ENCODE measurements around the gene MPIG6B.

The MPIG6B gene

GRCh38 chr6:31717499-31718222 lies 5.5 kb upstream of the MPIG6B start:
- FAIRE-seq = no peak
- DNase-seq (ENCODE audit: insufficient read length, low spot score) = no peak
- TF ChIP-seq TAF1 (IDR thresholded peaks at IDR 0.05; ENCODE audit: low read depth, low read length) (no peak), POLR2AphosphoS5 (IDR thresholded peaks at IDR 0.05; ENCODE audit: low read depth, low read length) (no peak), SPI1 (IDR thresholded peaks at IDR 0.05; ENCODE audit: low read depth, low read length) (no peak), POLR2A (IDR thresholded peaks at IDR 0.05; ENCODE audit: low read depth, low read length) (no peak), POU2F2 (IDR thresholded peaks at IDR 0.05; ENCODE audit: low read depth, low read length) (no peak), PAX5 (IDR thresholded peaks at IDR 0.05; ENCODE audit: insufficient read depth, low read length, severe bottlenecking) (no peak)

- FAIRE-seq = no peak
- no peak for TF ChIP-seq PAX5 (IDR thresholded peaks at IDR 0.05; ENCODE audit: insufficient read depth, low read length, severe bottlenecking)
- no peak for TF ChIP-seq POLR2AphosphoS5 (IDR thresholded peaks at IDR 0.05; ENCODE audit: low read depth, low read length)
- TF ChIP-seq SPI1 (IDR thresholded peaks at IDR 0.05; ENCODE audit: low read depth, low read length) = no peak
- no peak for TF ChIP-seq POLR2A (IDR thresholded peaks at IDR 0.05; ENCODE audit: low read depth, low read length)
- no peak for TF ChIP-seq TAF1 (IDR thresholded peaks at IDR 0.05; ENCODE audit: low read depth, low read length)
- TF ChIP-seq POU2F2 (IDR thresholded peaks at IDR 0.05; ENCODE audit: low read depth, low read length) = no peak
- DNase-seq (ENCODE audit: insufficient read length, low spot score) = no peak
Observed at GRCh38 chr6:31718265-31718664, 4.9 kb upstream of the MPIG6B start.

DNA sequence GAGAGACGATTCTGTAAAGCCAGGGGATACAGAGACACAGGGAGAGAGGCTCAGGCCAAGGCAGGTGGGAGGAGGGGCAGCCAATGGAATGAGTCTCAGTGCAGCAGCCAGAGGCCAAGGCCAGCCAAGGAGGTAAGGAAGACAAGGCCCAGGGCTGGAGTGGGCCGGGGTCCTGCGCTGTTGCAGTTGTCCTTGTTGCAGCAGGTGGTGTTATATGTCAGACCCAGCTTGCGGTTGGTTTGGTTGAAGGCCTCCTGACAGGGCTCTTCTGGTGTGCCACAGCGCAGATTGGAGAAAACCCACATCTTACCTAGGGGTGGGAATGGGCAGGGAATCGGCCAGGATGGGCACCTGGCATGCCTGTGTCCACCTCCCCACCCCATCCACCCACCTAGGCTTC lies 4.2 kb upstream of the MPIG6B start:
- FAIRE-seq (no peak), DNase-seq (ENCODE audit: insufficient read length, low spot score) (no peak)
- TF ChIP-seq POU2F2 (IDR thresholded peaks at IDR 0.05; ENCODE audit: low read depth, low read length) (no peak), POLR2AphosphoS5 (IDR thresholded peaks at IDR 0.05; ENCODE audit: low read depth, low read length) (no peak), PAX5 (IDR thresholded peaks at IDR 0.05; ENCODE audit: insufficient read depth, low read length, severe bottlenecking) (no peak), SPI1 (IDR thresholded peaks at IDR 0.05; ENCODE audit: low read depth, low read length) (no peak), TAF1 (IDR thresholded peaks at IDR 0.05; ENCODE audit: low read depth, low read length) (no peak), POLR2A (IDR thresholded peaks at IDR 0.05; ENCODE audit: low read depth, low read length) (no peak)

DNA sequence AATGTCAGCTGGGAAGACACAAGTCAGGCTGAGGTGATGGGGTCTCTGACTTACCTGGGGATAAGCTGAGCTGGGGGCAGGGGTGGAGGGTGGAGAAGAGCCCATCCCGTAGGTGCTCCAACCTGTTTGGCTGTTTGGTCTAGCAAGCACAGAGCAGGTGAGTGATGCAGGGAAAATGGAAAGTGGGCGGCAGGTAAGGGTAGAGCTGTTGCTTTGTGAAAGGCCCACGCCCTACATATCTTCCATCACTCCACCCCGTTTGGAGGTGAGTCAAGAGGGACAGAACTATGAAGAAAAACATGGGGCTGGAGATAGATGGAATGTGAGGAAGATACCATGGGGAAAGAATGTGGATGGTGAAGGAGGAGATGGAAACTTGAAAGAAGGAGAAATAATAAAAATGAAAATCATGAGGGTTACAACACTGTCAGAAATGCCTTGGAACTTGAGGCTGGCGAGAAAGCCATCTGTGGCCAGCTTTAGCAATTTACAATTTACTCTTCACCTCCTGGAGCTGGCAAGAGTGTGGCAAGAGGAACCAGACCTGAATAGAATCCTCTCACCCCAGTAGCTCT lies 2.9 kb upstream of the MPIG6B start:
- TF ChIP-seq TAF1 (IDR thresholded peaks at IDR 0.05; ENCODE audit: low read depth, low read length) (no peak), POLR2AphosphoS5 (IDR thresholded peaks at IDR 0.05; ENCODE audit: low read depth, low read length) (no peak), PAX5 (IDR thresholded peaks at IDR 0.05; ENCODE audit: insufficient read depth, low read length, severe bottlenecking) (no peak), POLR2A (IDR thresholded peaks at IDR 0.05; ENCODE audit: low read depth, low read length) (no peak), POU2F2 (IDR thresholded peaks at IDR 0.05; ENCODE audit: low read depth, low read length) (no peak), SPI1 (IDR thresholded peaks at IDR 0.05; ENCODE audit: low read depth, low read length) (no peak)
- FAIRE-seq = no peak

DNA sequence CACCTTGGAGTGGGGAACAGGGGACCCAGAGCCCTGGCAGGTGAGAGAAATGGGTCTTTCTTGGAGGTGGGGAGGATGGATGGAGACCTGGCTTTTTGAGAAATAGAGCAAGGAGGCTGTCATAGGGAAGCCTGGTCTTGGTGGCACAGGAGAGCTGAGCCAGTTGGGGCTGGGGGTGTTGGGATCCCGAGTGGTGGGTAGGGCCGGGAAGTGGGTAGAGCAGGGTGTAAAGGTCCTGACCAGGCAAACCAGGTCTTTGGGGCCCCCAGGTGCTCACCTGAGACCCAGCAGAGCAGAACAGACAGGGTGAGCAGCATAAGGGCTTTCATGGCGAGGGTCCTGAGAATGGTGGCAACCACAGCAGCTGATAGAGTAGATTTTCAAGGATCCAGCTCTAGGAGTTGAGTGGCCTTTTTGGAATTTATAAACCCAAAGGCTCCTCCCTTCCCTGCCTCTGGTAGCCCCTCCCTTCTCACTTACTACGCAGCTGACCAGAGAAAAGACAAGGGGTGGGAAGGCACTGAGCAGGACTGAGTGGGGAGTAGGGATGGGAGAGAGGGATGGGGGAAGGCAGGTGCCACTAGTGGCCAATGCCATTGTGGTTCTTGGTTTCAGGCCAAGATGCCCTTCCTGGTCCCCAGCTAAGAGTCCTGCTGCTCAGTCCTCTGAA lies 1.7 kb upstream of the MPIG6B start, which contains the start of gene LY6G6C:
Gene LY6G6C (minus strand): TSS at position 396 of the 670 bp plus-strand sequence. CDS start 67 bp downstream, at position 329.
- DNase-seq (ENCODE audit: insufficient read length, low spot score) (no peak), FAIRE-seq (no peak)
- no peak for TF ChIP-seq POU2F2 (IDR thresholded peaks at IDR 0.05; ENCODE audit: low read depth, low read length)

More for the DNA sequence above, 2.9 kb upstream of the MPIG6B start:
- DNase-seq (ENCODE audit: insufficient read length, low spot score) = no peak

DNA sequence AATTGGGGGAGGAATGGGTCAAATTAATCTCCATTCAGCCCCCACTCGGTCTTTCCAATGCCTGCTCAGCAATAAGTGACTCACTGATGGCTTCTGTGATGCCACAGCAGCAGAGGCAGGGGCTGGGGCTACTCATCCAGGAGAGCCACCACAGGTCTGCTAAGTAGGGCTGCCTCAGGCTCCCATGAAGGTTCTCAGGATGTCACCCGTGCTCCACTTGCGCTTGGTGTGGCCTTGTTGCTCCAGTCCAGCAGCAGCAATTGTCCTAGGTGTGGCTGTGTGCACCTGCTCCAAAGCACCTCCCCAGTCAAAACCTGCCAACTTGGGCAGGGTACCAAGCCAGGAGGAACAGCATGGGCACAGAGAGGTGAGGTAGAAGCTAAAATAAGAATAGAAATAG lies 1.0 kb upstream of the MPIG6B start:
- no peak for TF ChIP-seq POU2F2 (IDR thresholded peaks at IDR 0.05; ENCODE audit: low read depth, low read length)
- no peak for TF ChIP-seq TAF1 (IDR thresholded peaks at IDR 0.05; ENCODE audit: low read depth, low read length)
- TF ChIP-seq POLR2A (IDR thresholded peaks at IDR 0.05; ENCODE audit: low read depth, low read length) = no peak
- TF ChIP-seq PAX5 (IDR thresholded peaks at IDR 0.05; ENCODE audit: insufficient read depth, low read length, severe bottlenecking) = no peak
- TF ChIP-seq SPI1 (IDR thresholded peaks at IDR 0.05; ENCODE audit: low read depth, low read length) = no peak
- TF ChIP-seq POLR2AphosphoS5 (IDR thresholded peaks at IDR 0.05; ENCODE audit: low read depth, low read length) = no peak
- no peak for FAIRE-seq
- DNase-seq (ENCODE audit: insufficient read length, low spot score) = no peak

DNA sequence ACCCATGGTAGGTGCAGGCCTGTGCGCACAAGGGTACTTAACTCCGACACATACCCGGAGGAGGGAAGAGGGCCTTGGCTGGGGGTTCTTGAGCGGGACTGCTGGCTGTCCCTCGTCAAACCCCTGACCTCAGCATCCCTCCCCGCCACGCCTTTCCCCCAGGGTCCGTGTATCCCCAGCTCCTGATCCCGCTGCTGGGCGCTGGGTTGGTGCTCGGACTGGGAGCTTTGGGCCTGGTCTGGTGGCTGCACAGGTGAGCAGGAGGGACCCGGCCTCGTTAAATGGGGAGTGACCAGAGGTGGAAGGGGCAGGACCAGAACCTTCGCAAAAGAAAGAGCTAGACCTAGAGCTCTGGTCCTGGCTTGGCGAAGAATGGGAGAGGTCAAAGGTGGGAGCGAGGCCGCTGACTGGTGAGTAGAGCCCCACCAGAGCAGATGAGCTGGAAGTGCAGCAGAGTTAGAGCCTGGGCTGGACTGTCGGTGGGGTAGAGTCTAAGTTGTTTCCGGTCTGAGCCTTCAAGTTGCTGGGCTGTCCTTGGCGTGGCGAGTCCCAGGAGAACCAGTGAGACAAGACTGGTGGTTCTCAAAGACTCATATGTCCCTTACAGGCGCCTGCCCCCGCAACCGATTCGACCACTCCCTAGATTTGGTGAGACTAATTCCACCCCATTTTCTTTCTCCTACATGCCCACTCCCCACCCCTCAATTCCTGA lies 963 bp downstream of the MPIG6B start:
- DNase-seq (ENCODE audit: insufficient read length, low spot score) (no peak), FAIRE-seq (no peak)
- no peak for TF ChIP-seq PAX5 (IDR thresholded peaks at IDR 0.05; ENCODE audit: insufficient read depth, low read length, severe bottlenecking)
- TF ChIP-seq POLR2A (IDR thresholded peaks at IDR 0.05; ENCODE audit: low read depth, low read length) = no peak
- no peak for TF ChIP-seq SPI1 (IDR thresholded peaks at IDR 0.05; ENCODE audit: low read depth, low read length)
- no peak for TF ChIP-seq POU2F2 (IDR thresholded peaks at IDR 0.05; ENCODE audit: low read depth, low read length)
- no peak for TF ChIP-seq POLR2AphosphoS5 (IDR thresholded peaks at IDR 0.05; ENCODE audit: low read depth, low read length)
- TF ChIP-seq TAF1 (IDR thresholded peaks at IDR 0.05; ENCODE audit: low read depth, low read length) = no peak

- DNase-seq (ENCODE audit: insufficient read length, low spot score) = no peak
- no peak for TF ChIP-seq POLR2AphosphoS5 (IDR thresholded peaks at IDR 0.05; ENCODE audit: low read depth, low read length)
- no peak for TF ChIP-seq TAF1 (IDR thresholded peaks at IDR 0.05; ENCODE audit: low read depth, low read length)
- TF ChIP-seq POLR2A (IDR thresholded peaks at IDR 0.05; ENCODE audit: low read depth, low read length) = no peak
- no peak for TF ChIP-seq POU2F2 (IDR thresholded peaks at IDR 0.05; ENCODE audit: low read depth, low read length)
- TF ChIP-seq PAX5 (IDR thresholded peaks at IDR 0.05; ENCODE audit: insufficient read depth, low read length, severe bottlenecking) = no peak
- TF ChIP-seq SPI1 (IDR thresholded peaks at IDR 0.05; ENCODE audit: low read depth, low read length) = no peak
- no peak for FAIRE-seq
Observed at GRCh38 chr6:31725502-31726350, 2.6 kb downstream of the MPIG6B start.
